IPS-18c (cell line): ENCODE data around the gene KCNT2.

Experiments used
- H3K4me3 ChIP-seq: 2 replicates; pipeline ENCODE4 v1.7.0; 2013; ENCODE audit warnings: low read depth, mild to moderate bottlenecking, low read length, moderate library complexity; ENCODE audit not compliant: insufficient read depth
- H3K9me3 ChIP-seq: one replicate; pipeline ENCODE4 v1.6.1; 2013; ENCODE audit warnings: mild to moderate bottlenecking, low read length, moderate library complexity; ENCODE audit not compliant: control insufficient read depth, insufficient read depth

KCNT2 gene

GRCh38 chr1:196255762-196256161 lies 352.5 kb downstream of the KCNT2 start:
- no peak overlapping the region for H3K4me3 ChIP-seq
- no peaks in the 10 kb centered on the region for H3K9me3 ChIP-seq

GRCh38 chr1:196229546-196229945 lies 378.7 kb downstream of the KCNT2 start:
- no peaks in the 10 kb centered on the region for H3K9me3 ChIP-seq
- H3K4me3 ChIP-seq: no peak overlapping the region

DNA sequence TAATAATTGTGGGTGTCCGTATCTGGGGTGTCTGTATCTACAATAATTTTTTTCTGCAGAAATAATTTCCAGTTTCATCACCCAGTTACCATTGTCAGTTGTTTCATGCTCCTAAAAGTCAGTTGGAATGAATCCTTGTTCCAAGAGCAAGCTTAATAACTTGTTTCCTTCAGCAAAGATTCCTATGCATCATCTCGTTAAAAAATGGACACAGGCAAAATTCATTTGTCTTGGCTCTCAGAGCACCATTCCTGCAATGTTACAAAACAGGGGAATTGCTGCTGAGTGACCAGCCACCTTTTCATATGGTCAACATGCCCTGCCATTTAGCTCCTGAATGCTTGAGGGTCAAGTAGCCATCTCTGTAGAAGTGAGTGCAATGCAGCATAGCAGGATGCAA lies 393.4 kb downstream of the KCNT2 start:
- Histone ChIP-seq H3K9me3 (no peaks in the 10 kb centered on the region), H3K4me3 (no peak overlapping the region)

GRCh38 chr1:196209983-196210382 lies 398.3 kb downstream of the KCNT2 start:
- H3K9me3 ChIP-seq: no peaks in the 10 kb centered on the region
- H3K4me3 ChIP-seq: no peak overlapping the region

DNA sequence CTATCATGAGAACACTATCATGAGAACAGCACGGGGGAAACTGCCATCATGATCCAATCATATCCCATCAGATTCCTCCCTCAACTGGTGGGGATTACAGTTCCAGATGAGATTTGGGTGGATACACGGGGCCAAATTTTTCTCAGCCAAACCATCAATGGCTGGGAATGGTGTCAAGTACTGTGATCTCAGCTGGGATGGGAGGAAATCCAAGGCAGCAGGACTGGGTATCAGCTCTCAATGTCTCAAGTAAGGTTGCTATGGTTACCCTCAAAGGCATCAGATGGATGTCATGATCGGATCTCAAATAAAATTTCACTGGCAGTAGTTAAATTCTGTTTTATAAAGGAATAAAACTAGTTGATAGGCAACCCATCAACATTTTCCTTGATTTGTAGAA lies 399.0 kb downstream of the KCNT2 start:
- Histone ChIP-seq H3K9me3 (no peaks in the 10 kb centered on the region), H3K4me3 (no peak overlapping the region)

DNA sequence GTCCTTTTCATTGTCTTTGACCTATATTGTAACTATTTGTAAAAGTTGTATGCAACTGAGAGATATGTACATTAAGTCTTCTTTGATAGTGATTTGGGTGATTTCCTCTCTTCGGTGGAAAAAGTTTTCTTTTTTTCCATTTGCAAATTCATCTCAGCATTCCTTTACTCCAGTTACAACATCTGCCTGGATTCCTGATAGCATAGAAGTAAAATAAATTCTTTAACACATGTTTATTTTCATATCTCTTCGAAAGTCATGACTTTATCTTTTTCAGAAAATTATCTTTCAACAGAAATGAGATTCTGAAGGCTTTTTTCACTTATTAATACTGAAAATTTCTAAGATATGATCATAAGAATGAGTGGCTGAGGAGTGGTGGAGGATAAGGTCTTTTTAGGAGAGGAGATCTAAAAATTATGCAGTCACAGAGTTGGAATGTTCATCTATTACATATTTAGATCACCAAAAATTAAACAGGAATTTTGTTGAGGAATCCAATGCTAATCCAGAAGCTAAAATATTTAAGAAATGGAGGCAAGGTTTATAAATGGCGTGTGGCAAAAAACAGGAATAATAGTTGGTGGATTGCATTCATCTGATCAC lies 400.5 kb downstream of the KCNT2 start:
- Histone ChIP-seq H3K4me3 (no peak overlapping the region), H3K9me3 (no peaks in the 10 kb centered on the region)

- no peak overlapping the region for H3K4me3 ChIP-seq
These were observed 402.4 kb downstream of the KCNT2 start for GRCh38 chr1:196205882-196206281.

GRCh38 chr1:196196486-196196885 lies 411.8 kb downstream of the KCNT2 start:
- H3K4me3 ChIP-seq: no peak overlapping the region
- H3K9me3 ChIP-seq: no peaks in the 10 kb centered on the region

More at GRCh38 chr1:196205882-196206281, 402.4 kb downstream of the KCNT2 start:
- no peaks in the 10 kb centered on the region for H3K9me3 ChIP-seq

GRCh38 chr1:196193896-196194559 lies 414.2 kb downstream of the KCNT2 start:
- no peak overlapping the region for H3K4me3 ChIP-seq
- no peaks in the 10 kb centered on the region for H3K9me3 ChIP-seq

GRCh38 chr1:196183941-196184340 lies 424.3 kb downstream of the KCNT2 start:
- Histone ChIP-seq H3K4me3 (no peak overlapping the region), H3K9me3 (no peaks in the 10 kb centered on the region)

GRCh38 chr1:196181594-196181878 lies 426.7 kb downstream of the KCNT2 start:
- no peak overlapping the region for H3K4me3 ChIP-seq
- no peaks in the 10 kb centered on the region for H3K9me3 ChIP-seq

DNA sequence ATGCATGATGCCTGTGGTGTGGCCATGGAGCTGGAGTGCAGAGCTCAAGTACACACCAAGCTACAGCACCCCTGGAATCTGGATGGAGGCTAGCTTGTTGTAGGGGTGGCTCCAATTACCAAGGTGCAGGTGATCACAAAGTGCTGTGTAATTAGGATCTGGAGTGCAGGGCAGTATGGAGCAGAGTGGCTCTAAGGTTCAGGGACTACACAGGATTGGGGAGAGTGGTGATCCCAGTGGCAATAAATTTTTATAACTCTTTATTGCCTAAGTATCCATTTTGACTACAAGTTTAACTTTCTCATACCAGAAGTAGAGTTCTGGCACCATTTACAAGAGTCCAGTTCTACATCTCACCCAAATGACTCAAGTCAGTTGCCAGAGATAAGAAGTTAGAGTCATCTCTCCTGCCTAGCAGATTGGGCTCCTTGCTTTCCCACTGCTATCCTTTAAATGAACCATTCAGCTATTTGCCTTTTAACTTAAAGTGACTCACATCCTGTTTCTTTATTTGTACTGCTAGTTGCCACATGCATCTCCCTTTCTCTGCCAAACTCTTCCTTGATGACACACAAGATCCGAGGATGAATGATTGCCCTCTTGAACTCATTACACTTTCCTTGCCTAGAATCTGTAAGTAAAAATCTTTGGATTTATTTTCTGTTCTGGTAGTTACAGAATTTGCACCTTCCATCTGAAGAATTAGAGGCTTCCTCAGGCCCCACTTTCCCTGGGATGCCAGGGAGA lies 427.2 kb downstream of the KCNT2 start:
- H3K9me3 ChIP-seq: no peaks in the 10 kb centered on the region
- no peak overlapping the region for H3K4me3 ChIP-seq

GRCh38 chr1:196178083-196178635 lies 430.1 kb downstream of the KCNT2 start:
- H3K4me3 ChIP-seq: no peak overlapping the region
- no peaks in the 10 kb centered on the region for H3K9me3 ChIP-seq
